Measurements from ENCODE around the gene KLHL8. TPM values are rescaled to one million over a fixed set of nuclear protein-coding genes. Genes with fewer than 3 reads are reported as not detected.

Gene KLHL8
- total and polyA plus RNA-seq, 2 donors (not counting 3 experiments of a cell fraction or from before 2014, with no cell fraction given), result 1.7 to 9.0 TPM

- no peak for FAIRE-seq
- BruUV-seq (replicated peaks), result no TSS peak
- dilution Hi-C loops (cut with MboI; ENCODE audit: extremely low pct_ligation_motif_present, low sequenced_read_pairs), result no loop called here
Measured at GRCh38 chr4:87228262-87228860, 7.9 kb upstream of the KLHL8 start.

More at GRCh38 chr4:87228262-87228860, 7.9 kb upstream of the KLHL8 start:
- no peaks in the 10 kb centered on the region for H3K9me1 ChIP-seq (replicated peaks; ENCODE audit: control insufficient read depth, extremely low read depth, insufficient read depth, low read length)
- H3K79me2 ChIP-seq (ENCODE audit: control insufficient read depth, insufficient read depth, low read length), result no peaks in the 10 kb centered on the region
- no peak overlapping the region for H2AFZ ChIP-seq (ENCODE audit: low read depth, low read length)
- no peak overlapping the region for H3K4me2 ChIP-seq (ENCODE audit: insufficient read depth, low read length)
- CTCF ChIA-PET, result interaction anchor here (0.9 kb wide), 1 partner anchor 78 kb away, joined by 3 read pairs; no protein-coding TSS in a partner anchor
- no peaks in the 10 kb centered on the region for H3K4me1 ChIP-seq (ENCODE audit: control insufficient read depth, extremely low read depth, insufficient read depth, low read length)
- DNase-seq (ENCODE audit: low read depth, low spot score), result no peak
- POLR2A ChIA-PET, result no interaction called here
- no peaks in the 10 kb centered on the region for H3K9me3 ChIP-seq (replicated peaks; ENCODE audit: control insufficient read depth, insufficient read depth, low read length)
- H3K36me3 ChIP-seq (ENCODE audit: control insufficient read depth in 2 of 2, extremely low read depth in 1 of 2, insufficient read depth in 2 of 2, low read length in 2 of 2), result no peaks in the 10 kb centered on the region
- no peak overlapping the region for H3K27ac ChIP-seq (ENCODE audit: insufficient read depth, low read depth, low read length)
- no peaks in the 10 kb centered on the region for H4K20me1 ChIP-seq (replicated peaks; ENCODE audit: control insufficient read depth, extremely low read depth, insufficient read depth, low read length)
- peaks cover 4 to 10% of the 10 kb centered on the region in 2 experiments for H3K27me3 ChIP-seq (ENCODE audit: control insufficient read depth in 2 of 2, insufficient read depth in 2 of 2, low read length in 2 of 2)
- intact Hi-C loops (cut with micrococcal nuclease), result no loop called here
- no peak overlapping the region for H3K9ac ChIP-seq (replicated peaks; ENCODE audit: extremely low read depth, insufficient read depth, low read length)
- TF ChIP-seq FOS (IDR thresholded peaks at IDR 0.05; ENCODE audit: borderline replicate concordance, insufficient read depth, low read length) (no peak), MYC (IDR thresholded peaks at IDR 0.05; ENCODE audit: low read depth, low read length) (no peak), POLR2A (IDR thresholded peaks at IDR 0.05; ENCODE audit: low read depth, low read length) (no peak), EZH2 (IDR thresholded peaks at IDR 0.05; ENCODE audit: borderline replicate concordance, low read depth, low read length, severe bottlenecking) (no peak), GATA2 (IDR thresholded peaks at IDR 0.05; ENCODE audit: insufficient read depth, insufficient read length, low read depth, low read length) (no peak), POLR2AphosphoS5 (IDR thresholded peaks at IDR 0.05; ENCODE audit: insufficient read depth, low read depth, low read length) (no peak), CTCF (IDR thresholded peaks at IDR 0.05; ENCODE audit: extremely low read depth in 1 of 2, insufficient read depth in 1 of 2, low read depth in 1 of 2, low read length in 2 of 2) (no peak), MAX (IDR thresholded peaks at IDR 0.05; ENCODE audit: insufficient read depth, insufficient read length) (no peak), JUN (IDR thresholded peaks at IDR 0.05; ENCODE audit: borderline replicate concordance, insufficient read depth, insufficient read length, low read depth) (no peak)
- H3K4me3 ChIP-seq (replicated peaks in 1 of 3; ENCODE audit: insufficient read depth in 1 of 3, low read depth in 1 of 3, low read length in 3 of 3), result no peak overlapping the region
